Fibroblast of the aortic adventitia (primary cell): ENCODE data around the gene MTO1. TPM values are rescaled to one million over a fixed set of nuclear protein-coding genes. Genes with fewer than 3 reads are reported as not detected.
A peak's percentile ranks its signal among the peaks of the same experiment; 100 is the strongest.
"Not testable (repeated sequence)": the region's sequence is repeated elsewhere in the genome, so short reads cannot be mapped to it uniquely, and the experiment has no call there.

Experiments used
- DNase-seq: peaks from one replicate; pipeline ENCODE4 v3.0.0-alpha.2; 2010; ENCODE audit warnings: low read depth
- H3K4me3 ChIP-seq: 2 replicates; pipeline ENCODE4 v1.5.1; 2011; ENCODE audit warnings: low read depth, mild to moderate bottlenecking, control low read depth, low read length, moderate library complexity
- CTCF ChIP-seq: IDR thresholded peaks from 2 replicates; pipeline ENCODE4 v1.5.1; 2011; ENCODE audit warnings: mild to moderate bottlenecking, low read length, control low read depth, inconsistent platforms; ENCODE audit not compliant: insufficient read depth
- total RNA-seq: library from RNA; depleted of rRNA; stranded (reverse); fragments of >200 nt; gene quantifications from 2 replicates; pipeline ENCODE4 v1.2.3, GENCODE V29; 2012; ENCODE audit warnings: low replicate concordance

Gene MTO1
- total RNA-seq, 1 donor, result 36.9 TPM

DNA sequence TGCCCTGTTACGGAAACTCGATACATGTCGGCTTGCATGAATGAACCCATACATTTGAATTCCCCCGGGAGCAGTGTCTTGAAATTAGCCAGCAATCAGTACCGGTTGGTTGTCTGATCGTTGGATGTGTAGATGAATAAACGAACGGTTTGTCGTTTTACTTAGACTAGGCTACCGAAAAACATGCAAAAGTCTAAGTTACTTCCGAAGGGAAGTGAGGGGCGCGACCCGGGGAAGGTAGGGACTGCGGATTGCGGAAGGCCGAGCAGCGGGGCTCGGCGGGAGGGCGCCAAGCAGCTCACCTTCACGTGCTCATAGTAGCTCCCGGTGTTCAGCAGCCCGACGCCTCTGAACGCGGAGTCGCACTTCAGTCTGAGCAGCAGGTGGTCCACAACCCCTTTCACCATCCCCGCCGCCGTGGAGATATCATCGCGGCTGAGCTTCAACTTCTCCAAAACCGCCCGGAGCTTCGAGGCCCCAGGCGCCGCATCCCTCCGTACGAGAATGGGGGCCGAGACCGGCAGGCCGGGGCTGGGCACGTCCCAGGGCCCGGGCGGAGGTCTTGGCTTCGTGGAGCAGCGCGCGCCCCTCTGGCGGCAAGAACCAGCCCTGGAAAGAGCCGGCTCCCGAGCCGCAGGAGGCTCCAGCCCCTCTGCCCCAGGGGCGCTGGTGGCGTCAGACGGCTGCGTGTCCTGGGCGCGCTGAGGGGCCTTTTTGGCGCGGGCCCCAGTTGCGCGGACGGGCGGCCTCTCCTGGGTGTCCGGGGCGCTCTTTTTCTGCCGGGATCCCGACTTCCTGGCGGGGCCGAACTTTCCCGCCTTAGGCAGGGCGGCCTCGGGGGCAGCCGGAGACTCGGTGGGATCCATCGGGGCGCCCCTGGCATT, 10.1 kb upstream of the MTO1 start:
- TF ChIP-seq CTCF, result no peak
- DNase-seq, result peak; percentile 61
- peak overlapping the region; percentile 76 for H3K4me3 ChIP-seq

DNA sequence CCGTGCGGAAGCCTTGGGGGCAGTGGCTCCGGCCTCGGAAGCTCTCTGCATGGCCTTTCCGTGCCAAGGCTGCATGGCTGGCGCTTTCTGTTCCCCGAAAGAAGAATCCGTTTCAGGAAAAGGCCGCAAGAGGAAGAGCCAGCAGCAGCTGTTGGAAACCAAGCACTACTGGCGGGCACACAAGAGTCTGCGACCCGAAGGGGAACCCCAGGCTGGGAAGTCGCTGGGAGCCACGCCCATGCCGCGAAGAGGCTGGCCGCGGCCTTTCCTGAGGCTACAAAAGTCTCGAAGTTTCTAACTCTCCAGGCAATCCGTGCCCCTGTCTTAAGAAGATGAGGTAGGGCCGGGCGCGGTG, 9.5 kb upstream of the MTO1 start, which contains the start of gene CGAS:
Gene CGAS (minus strand): TSS at position 191 of the 355 bp plus-strand sequence. CDS start 116 bp downstream, at position 75.
- no peak for TF ChIP-seq CTCF
- DNase-seq, result peak; percentile 68

DNA sequence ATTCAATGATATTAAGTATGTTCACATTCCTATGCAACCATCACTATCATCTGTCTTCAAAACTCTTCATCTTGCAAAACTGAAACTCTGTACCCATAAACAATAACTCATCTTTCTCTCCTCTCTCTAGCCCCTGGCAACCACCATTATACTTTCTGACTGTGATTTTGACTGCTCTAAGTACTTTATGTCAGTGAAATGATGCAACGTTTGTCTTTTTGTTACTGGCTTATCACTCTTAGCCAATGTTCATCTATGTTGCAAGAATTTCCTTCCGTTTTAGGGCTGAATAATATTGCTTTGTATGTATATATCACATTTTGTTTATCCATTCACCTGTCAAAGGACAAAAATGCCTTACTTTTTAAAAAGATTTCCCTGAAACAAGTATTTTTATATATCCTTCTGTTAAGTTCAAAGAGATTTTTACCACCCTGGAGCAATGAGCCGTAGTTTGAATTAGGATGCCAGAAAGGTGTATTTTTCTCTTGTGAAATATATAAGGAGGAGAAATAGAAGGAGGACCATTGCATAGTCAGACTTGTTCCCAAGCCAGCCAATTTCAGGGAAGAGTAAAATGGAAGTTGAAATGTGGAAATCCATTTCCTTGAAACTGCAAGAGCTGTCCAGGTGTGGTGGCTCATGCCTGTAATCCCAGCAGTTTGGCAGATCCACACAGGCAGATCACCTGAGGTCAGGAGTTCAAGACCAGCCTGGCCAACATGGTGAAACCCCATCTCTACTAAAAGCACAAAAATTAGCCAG, 5.5 kb upstream of the MTO1 start:
- TF ChIP-seq CTCF, result no peak
- H3K4me3 ChIP-seq, result no peak overlapping the region
- peak; percentile 59 for DNase-seq

More for the DNA sequence above, 9.5 kb upstream of the MTO1 start, which contains the start of gene CGAS:
- peak within 1 kb of the TSS; percentile 76 for H3K4me3 ChIP-seq

DNA sequence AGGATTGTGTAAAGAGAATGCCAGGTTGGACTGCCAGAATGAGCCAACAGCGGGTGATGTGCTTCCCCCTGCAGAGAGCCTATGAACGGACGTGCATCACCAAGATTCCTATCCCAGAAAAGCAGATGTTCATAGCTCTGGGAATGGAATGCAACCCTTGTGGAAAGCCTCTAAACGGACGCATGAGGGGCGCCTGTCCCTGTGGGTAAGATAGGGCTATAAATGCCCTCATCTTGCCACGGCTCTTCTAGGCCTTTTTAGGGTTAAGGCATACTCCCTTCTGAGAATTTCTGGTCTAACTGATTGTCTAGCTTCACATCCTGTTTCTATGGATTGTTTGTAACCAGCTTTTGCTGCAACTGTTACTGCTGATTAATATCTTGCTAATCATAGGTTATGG, 2.1 kb upstream of the MTO1 start:
- not testable (repeated sequence) for DNase-seq, H3K4me3 ChIP-seq

GRCh38 chr6:73460056-73460455, 1.5 kb upstream of the MTO1 start:
- no peak overlapping the region for H3K4me3 ChIP-seq
- no peak for TF ChIP-seq CTCF
- no peak for DNase-seq

- DNase-seq, result no peak
- H3K4me3 ChIP-seq, result no peak overlapping the region
- TF ChIP-seq CTCF, result no peak
Observed at GRCh38 chr6:73471686-73472290, 10.3 kb downstream of the MTO1 start.

DNA sequence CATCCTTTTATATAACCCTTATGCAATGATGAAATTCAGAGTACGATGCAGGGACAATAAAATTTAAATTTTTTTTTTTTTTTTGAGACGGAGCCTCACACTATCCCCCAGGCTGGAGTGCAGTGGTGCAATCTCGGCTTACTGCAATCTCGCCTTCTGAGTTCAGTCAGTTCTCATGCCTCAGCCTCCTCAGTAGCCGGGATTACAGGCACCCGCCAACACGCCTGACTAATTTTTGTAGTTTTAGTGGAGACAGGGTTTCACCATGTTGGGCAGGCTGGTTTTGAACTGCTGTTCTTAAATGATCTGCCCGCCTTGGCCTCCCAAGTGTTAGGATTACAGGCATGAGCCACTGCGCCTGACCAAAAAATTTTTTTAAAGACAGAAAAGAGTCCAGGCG, 15.2 kb downstream of the MTO1 start:
- no peak for DNase-seq
- no peak for TF ChIP-seq CTCF
- no peak overlapping the region for H3K4me3 ChIP-seq
